Smooth muscle cell (in vitro differentiated cells): Measurements from ENCODE around the gene COL7A1. TPM values are rescaled to one million over a fixed set of nuclear protein-coding genes. Genes with fewer than 3 reads are reported as not detected.

Experiments
- DNase-seq: peaks from one replicate; lab custom pipeline; 2025; ENCODE audit not compliant: unreplicated experiment; lab: John Stamatoyannopoulos, UW
- H2AFZ ChIP-seq: fragments of 200-600 bp; sonication (generic); 2 replicates; pipeline ENCODE4 v1.6.0; 2016; ENCODE audit warnings: antibody characterized with exemption, low read depth, mild to moderate bottlenecking
- H3F3A ChIP-seq: fragments of 200-600 bp; sonication (generic); 2 replicates; pipeline ENCODE4 v1.6.0; 2017; ENCODE audit warnings: antibody characterized with exemption, low read depth
- H3K27ac ChIP-seq: fragments of 200-600 bp; sonication (generic); 2 replicates; pipeline ENCODE4 v1.5.1; 2016; ENCODE audit warnings: low read depth, mild to moderate bottlenecking
- H3K27me3 ChIP-seq: fragments of 200-600 bp; sonication (generic); 2 replicates; pipeline ENCODE4 v1.6.1; 2016; ENCODE audit warnings: low read depth, mild to moderate bottlenecking
- H3K36me3 ChIP-seq: fragments of 200-600 bp; sonication (generic); 2 replicates; pipeline ENCODE4 v1.5.1; 2016; ENCODE audit warnings: low read depth
- H3K4me1 ChIP-seq: fragments of 200-600 bp; sonication (generic); 2 replicates; pipeline ENCODE4 v1.5.1; 2016; ENCODE audit warnings: low read depth
- H3K4me2 ChIP-seq: fragments of 200-600 bp; sonication (generic); 2 replicates; pipeline ENCODE4 v1.6.0; 2016; ENCODE audit warnings: mild to moderate bottlenecking
- H3K4me3 ChIP-seq: fragments of 200-600 bp; sonication (generic); 2 replicates; pipeline ENCODE4 v1.5.1; 2016; ENCODE audit warnings: mild to moderate bottlenecking
- H3K79me2 ChIP-seq: fragments of 200-600 bp; sonication (generic); 2 replicates; pipeline ENCODE4 v1.6.0; 2016; ENCODE audit warnings: low read depth, mild to moderate bottlenecking
- H3K9ac ChIP-seq: fragments of 200-600 bp; sonication (generic); 2 replicates; pipeline ENCODE4 v1.6.0; 2016; ENCODE audit warnings: low read depth
- H3K9me3 ChIP-seq: fragments of 200-600 bp; sonication (generic); replicated peaks from 2 replicates; pipeline ENCODE4 v1.5.1; 2016; ENCODE audit warnings: low read depth
- H4K20me1 ChIP-seq: fragments of 200-600 bp; sonication (generic); 2 replicates; pipeline ENCODE4 v1.6.0; 2016; ENCODE audit warnings: low read depth
- CTCF ChIP-seq: fragments of 200-600 bp; sonication (generic); IDR thresholded peaks from 2 replicates; pipeline ENCODE4 v1.5.1; 2017; ENCODE audit warnings: borderline replicate concordance, mild to moderate bottlenecking, antibody characterized with exemption; ENCODE audit not compliant: insufficient read depth, poor library complexity, severe bottlenecking
- WGBS: methylation state at CpG from one replicate; pipeline ENCODE4 v1.1.7; 2016; ENCODE audit warnings: low lambda C conversion rate; 5-methylcytosine and 5-hydroxymethylcytosine counted together
- polyA plus RNA-seq: library from polyadenylated mRNA; unstranded; fragments of >200 nt; fragmentation: Nextera tagmentation; extraction: Ambion mirVana; gene quantifications from 2 replicates; pipeline ENCODE4 v1.2.1, GENCODE V29; 2016
- total RNA-seq: library from RNA; depleted of rRNA; stranded (reverse); fragments of >200 nt; gene quantifications from 2 replicates; pipeline ENCODE4 v1.2.3, GENCODE V29; 2014

Gene COL7A1
- total and polyA plus RNA-seq, 2 experiments from 2014 or later, result 57.3 to 80.7 TPM

DNA sequence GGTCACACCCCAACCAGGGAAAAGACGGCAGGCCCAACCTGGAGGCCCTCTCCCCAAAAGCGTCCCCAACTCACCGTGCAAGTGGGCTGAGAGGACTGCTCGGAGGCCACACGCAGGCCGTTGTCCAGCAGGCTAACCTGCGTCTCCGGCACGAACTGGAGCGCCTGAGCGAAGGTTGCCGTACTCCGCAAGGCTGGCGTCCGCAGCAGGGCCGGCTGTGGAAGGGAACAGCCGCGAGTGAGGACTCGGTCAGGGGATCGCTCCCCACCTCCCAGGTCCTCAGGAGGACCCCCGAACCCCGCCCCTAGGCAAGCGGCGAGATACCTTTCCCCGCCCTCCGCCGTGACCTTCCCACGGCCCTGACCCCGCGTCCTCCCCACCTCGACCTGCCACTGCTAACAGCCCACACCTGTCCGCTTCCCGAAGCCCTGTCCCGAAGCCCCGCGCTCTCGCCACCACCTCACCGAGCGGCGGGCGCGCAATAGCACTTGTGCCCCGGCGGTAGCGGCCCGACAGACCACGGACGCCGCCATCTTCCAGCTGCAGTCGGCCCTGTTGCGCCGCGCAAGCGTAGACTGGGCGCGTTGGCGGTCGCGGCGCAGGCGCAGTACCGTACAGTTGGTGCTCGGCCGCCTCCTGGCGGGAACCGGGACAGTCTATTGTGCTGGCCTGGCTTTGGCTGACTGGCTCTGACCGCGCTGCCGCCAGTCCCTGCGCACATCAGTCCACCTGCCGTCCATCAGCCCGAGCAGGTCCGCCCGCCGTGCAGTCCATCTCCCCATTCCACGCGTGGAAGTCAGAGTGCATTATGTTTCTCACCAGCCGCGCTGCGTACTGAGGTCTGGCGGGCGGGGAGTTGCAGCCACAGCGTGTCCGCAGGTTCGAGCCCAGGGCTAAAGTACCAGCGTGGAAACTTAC, 14.2 kb upstream of the COL7A1 start, which contains the start of gene UQCRC1:
Gene UQCRC1 (minus strand): TSS at position 559 of the 918 bp plus-strand sequence. CDS start 26 bp downstream, at position 533.
- Histone ChIP-seq H3K4me1 (peaks cover 6% of the 10 kb centered on the region), H4K20me1 (peaks cover 18% of the 10 kb centered on the region), H2AFZ (peak within 1 kb of the TSS; percentile 96)

GRCh38 chr3:48607519-48607918, 12.4 kb upstream of the COL7A1 start:
- H3K36me3 ChIP-seq, result peaks cover 7% of the 10 kb centered on the region
- 87% methylated on average over 5 of the region's 5 CpGs for WGBS
- H3K4me2 ChIP-seq, result no peak overlapping the region
- peaks cover 18% of the 10 kb centered on the region for H4K20me1 ChIP-seq
- H3K4me1 ChIP-seq, result peaks cover 6% of the 10 kb centered on the region
- H2AFZ ChIP-seq, result no peak overlapping the region
- H3K27me3 ChIP-seq, result peaks cover 15% of the 10 kb centered on the region
- no peak overlapping the region for H3K4me3 ChIP-seq
- H3K27ac ChIP-seq, result no peak overlapping the region
- H3K9ac ChIP-seq, result no peak overlapping the region
- no peak for TF ChIP-seq CTCF
- DNase-seq, result no peak
- H3F3A ChIP-seq, result no peaks in the 10 kb centered on the region
- no peaks in the 10 kb centered on the region for H3K9me3 ChIP-seq
- peaks cover 36% of the 10 kb centered on the region for H3K79me2 ChIP-seq

More for the DNA sequence above, 14.2 kb upstream of the COL7A1 start, which contains the start of gene UQCRC1:
- H3K27me3 ChIP-seq, result peaks cover 15% of the 10 kb centered on the region
- H3K4me2 ChIP-seq, result peak within 1 kb of the TSS; percentile 89
- H3K36me3 ChIP-seq, result peaks cover 7% of the 10 kb centered on the region
- no peaks in the 10 kb centered on the region for H3K9me3 ChIP-seq
- peak; percentile 50 for TF ChIP-seq CTCF
- H3K9ac ChIP-seq, result peak within 1 kb of the TSS; percentile 91
- no peaks in the 10 kb centered on the region for H3F3A ChIP-seq
- DNase-seq, result peak; percentile 78
- peaks cover 36% of the 10 kb centered on the region for H3K79me2 ChIP-seq
- H3K4me3 ChIP-seq, result peak within 1 kb of the TSS; percentile 97
- WGBS, result 1% methylated on average over 79 of the region's 86 CpGs
- no peak within 1 kb of the TSS for H3K27ac ChIP-seq

GRCh38 chr3:48601622-48601994, 6.5 kb upstream of the COL7A1 start:
- no peak for TF ChIP-seq CTCF
- WGBS, result 95% methylated on average over 2 of the region's 2 CpGs
- H3K27me3 ChIP-seq, result no peaks in the 10 kb centered on the region

More at GRCh38 chr3:48601622-48601994, 6.5 kb upstream of the COL7A1 start:
- H4K20me1 ChIP-seq, result peaks cover 16% of the 10 kb centered on the region
- peaks cover 7% of the 10 kb centered on the region for H3K36me3 ChIP-seq
- H3K4me3 ChIP-seq, result no peak overlapping the region
- H3K79me2 ChIP-seq, result peaks cover 10% of the 10 kb centered on the region
- H3F3A ChIP-seq, result peaks cover 33% of the 10 kb centered on the region
- H3K9me3 ChIP-seq, result no peaks in the 10 kb centered on the region
- H2AFZ ChIP-seq, result no peak overlapping the region
- H3K9ac ChIP-seq, result no peak overlapping the region
- no peak for DNase-seq
- no peak overlapping the region for H3K4me2 ChIP-seq
- H3K27ac ChIP-seq, result no peak overlapping the region
- peaks cover 13% of the 10 kb centered on the region for H3K4me1 ChIP-seq
